ENCODE results near the gene ANO7. TPM values are rescaled to one million over a fixed set of nuclear protein-coding genes. Genes with fewer than 3 reads are reported as not detected.

The ANO7 gene
- total and polyA plus RNA-seq, 7 donors: 0.41 to 39.2 (median 3.9) TPM; not detected in 2

DNA sequence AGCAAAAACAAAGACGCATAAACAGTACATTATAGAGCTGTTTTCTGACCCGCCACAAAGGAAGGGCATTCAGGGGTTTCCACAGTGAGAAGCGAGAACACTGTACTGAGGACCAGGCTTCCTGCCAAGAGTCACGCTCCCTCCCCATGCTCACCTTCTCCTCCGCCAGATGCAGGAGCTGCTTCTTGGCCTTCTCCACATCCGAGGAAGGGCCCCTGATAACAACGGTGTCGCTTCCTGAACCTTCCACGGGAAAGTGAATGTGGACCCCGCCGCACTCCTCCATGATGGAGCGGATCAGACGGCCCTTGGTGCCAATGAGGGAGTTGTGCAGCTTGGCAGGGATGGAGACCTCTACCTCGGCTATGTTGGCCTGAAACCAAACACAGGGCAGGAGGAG lies 53.8 kb downstream of the ANO7 start:
- TF ChIP-seq, protein P1, sequence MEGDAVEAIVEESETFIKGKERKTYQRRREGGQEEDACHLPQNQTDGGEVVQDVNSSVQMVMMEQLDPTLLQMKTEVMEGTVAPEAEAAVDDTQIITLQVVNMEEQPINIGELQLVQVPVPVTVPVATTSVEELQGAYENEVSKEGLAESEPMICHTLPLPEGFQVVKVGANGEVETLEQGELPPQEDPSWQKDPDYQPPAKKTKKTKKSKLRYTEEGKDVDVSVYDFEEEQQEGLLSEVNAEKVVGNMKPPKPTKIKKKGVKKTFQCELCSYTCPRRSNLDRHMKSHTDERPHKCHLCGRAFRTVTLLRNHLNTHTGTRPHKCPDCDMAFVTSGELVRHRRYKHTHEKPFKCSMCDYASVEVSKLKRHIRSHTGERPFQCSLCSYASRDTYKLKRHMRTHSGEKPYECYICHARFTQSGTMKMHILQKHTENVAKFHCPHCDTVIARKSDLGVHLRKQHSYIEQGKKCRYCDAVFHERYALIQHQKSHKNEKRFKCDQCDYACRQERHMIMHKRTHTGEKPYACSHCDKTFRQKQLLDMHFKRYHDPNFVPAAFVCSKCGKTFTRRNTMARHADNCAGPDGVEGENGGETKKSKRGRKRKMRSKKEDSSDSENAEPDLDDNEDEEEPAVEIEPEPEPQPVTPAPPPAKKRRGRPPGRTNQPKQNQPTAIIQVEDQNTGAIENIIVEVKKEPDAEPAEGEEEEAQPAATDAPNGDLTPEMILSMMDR (IDR thresholded peaks at IDR 0.05): no peak
- no peak for TF ChIP-seq POLR2A (IDR thresholded peaks at IDR 0.05)
- no peak for TF ChIP-seq EP300 (IDR thresholded peaks at IDR 0.05)
- TF ChIP-seq POLR2AphosphoS5 (IDR thresholded peaks at IDR 0.05): no peak
- peaks cover 69 to 100% (median 83%) of the 10 kb centered on the region in 4 donors for H3K36me3 ChIP-seq
- H3K27ac ChIP-seq: no peak overlapping the region
- WGBS, 2 donors: 91 to 92% methylated on average over 14 of the region's 14 CpGs
- H3K9me3 ChIP-seq: no peaks in the 10 kb centered on the region
- DNase-seq: no peak
- H3K4me3 ChIP-seq: no peak overlapping the region
- H3K27me3 ChIP-seq: no peaks in the 10 kb centered on the region
- no peaks in the 10 kb centered on the region for H3K4me1 ChIP-seq
- intact Hi-C loops (cut with DNase I): no loop called here

DNA sequence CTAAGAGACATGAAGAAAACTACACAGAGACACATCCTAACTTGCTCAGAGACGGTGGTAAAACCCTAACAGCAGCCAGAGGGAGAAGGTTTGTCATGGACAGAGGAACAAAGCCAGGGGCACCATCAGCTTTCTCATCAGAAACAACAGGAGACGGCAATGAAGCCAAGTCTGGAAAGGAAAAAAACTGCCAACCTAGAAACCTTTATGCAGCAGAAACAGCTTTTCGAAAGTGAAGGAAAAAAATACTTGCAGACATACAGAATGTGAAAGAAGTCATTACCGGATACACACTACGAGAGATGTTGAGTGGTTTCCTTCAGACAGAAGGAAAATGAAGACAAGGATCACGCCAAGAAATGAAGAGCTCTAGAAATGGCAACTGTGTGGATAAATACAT lies 55.9 kb downstream of the ANO7 start:
- intact Hi-C loops (cut with DNase I): no loop called here
- Histone ChIP-seq H3K9me3 (no peaks in the 10 kb centered on the region), H3K4me3 (no peak overlapping the region), H3K4me1 (peaks cover 0 to 6% (median 0%) of the 10 kb centered on the region in 4 donors), H3K27ac (no peak overlapping the region), H3K36me3 (peaks cover 65 to 100% (median 83%) of the 10 kb centered on the region in 4 donors), H3K27me3 (no peaks in the 10 kb centered on the region)
- TF ChIP-seq, protein P1 (IDR thresholded peaks at IDR 0.05): no peak
- TF ChIP-seq EP300 (IDR thresholded peaks at IDR 0.05) (no peak), POLR2AphosphoS5 (IDR thresholded peaks at IDR 0.05) (no peak), POLR2A (IDR thresholded peaks at IDR 0.05) (no peak)
- WGBS, 2 donors: 97 to 98% methylated on average over 6 of the region's 6 CpGs
- no peak for DNase-seq

DNA sequence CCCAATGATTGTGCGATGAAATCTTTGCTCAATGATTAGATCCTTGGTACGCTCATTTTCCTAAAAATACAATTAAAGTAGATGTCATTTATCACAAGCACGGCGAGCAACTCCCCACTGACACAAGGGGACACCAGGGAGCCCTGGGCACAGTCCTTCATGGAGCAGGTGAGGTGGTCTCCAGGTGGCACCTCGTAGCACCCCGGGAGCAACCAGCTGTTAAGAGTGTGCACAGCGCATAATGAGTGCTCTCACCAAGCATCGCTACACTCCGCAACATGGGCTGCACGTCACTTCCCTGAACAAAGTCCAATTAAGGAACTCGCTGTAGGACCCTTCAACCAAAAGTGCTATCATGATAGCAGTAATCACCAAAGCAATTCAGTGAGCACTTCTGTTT lies 59.8 kb downstream of the ANO7 start:
- Histone ChIP-seq H3K9me3 (no peaks in the 10 kb centered on the region), H3K4me3 (no peak overlapping the region), H3K36me3 (peaks cover 72 to 100% (median 88%) of the 10 kb centered on the region in 4 donors), H3K27ac (no peak overlapping the region), H3K4me1 (peaks cover 0 to 9% (median 0%) of the 10 kb centered on the region in 4 donors), H3K27me3 (no peaks in the 10 kb centered on the region)
- no peak for DNase-seq
- WGBS, 2 donors: 96 to 98% methylated on average over 11 of the region's 11 CpGs
- intact Hi-C loops (cut with DNase I): no loop called here
- TF ChIP-seq EP300 (IDR thresholded peaks at IDR 0.05) (no peak), POLR2AphosphoS5 (IDR thresholded peaks at IDR 0.05) (no peak), POLR2A (IDR thresholded peaks at IDR 0.05) (no peak)
- TF ChIP-seq, protein P1 (IDR thresholded peaks at IDR 0.05): no peak

DNA sequence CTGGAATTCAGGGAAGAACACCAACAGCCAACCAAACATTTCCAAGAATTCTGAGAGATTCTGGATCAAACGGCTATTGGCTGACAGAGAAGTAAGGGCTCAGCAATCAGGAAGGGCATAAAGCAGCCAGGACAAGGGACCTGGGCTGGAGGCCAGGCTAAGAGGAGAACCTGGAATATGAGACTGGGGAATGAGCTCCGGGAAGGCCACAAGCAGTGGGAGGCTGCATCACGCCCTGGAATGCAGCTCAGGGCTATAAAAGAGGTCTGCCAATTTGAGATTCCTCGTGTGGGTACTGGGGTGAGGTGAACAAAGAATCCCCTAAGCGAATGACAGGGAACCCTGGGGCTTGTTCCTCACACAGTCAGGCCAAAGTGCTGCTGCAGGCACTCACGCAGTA lies 60.4 kb downstream of the ANO7 start:
- H3K27ac ChIP-seq: peak overlapping the region in 1 of 4 donors; percentile 14
- TF ChIP-seq EP300 (IDR thresholded peaks at IDR 0.05) (no peak), POLR2AphosphoS5 (IDR thresholded peaks at IDR 0.05) (no peak), POLR2A (IDR thresholded peaks at IDR 0.05) (no peak)
- TF ChIP-seq, protein P1 (IDR thresholded peaks at IDR 0.05): no peak
- intact Hi-C loops (cut with DNase I): no loop called here
- H3K9me3 ChIP-seq: no peaks in the 10 kb centered on the region
- no peak for DNase-seq
- peaks cover 0 to 9% (median 0%) of the 10 kb centered on the region in 4 donors for H3K4me1 ChIP-seq
- 81 to 86% methylated on average over 6 of the region's 6 CpGs for WGBS, 2 donors
- peaks cover 71 to 100% (median 90%) of the 10 kb centered on the region in 4 donors for H3K36me3 ChIP-seq
- no peaks in the 10 kb centered on the region for H3K27me3 ChIP-seq
- no peak overlapping the region for H3K4me3 ChIP-seq

DNA sequence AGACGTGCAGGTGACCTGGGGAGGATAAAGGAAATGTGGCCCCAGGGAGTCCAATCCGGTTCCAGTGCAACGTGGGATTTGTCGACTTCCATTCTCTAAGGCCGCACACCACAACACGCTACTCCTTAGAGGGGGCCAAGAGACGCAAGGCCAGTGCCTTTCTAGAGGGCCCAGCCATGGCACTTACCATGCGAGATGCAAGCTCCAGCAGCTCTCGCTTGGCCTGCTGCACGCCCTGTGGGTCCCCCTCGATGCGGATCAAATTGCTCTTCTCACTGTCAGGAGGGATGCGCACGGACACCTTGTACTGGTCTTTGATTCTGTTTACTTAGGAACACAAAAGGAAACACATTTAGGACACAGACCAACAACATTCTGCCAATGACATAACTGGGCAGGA lies 61.2 kb downstream of the ANO7 start:
- Histone ChIP-seq H3K4me3 (no peak overlapping the region), H3K27me3 (no peaks in the 10 kb centered on the region), H3K27ac (no peak overlapping the region), H3K4me1 (peaks cover 0 to 9% (median 0%) of the 10 kb centered on the region in 4 donors), H3K36me3 (peaks cover 77 to 100% (median 95%) of the 10 kb centered on the region in 4 donors), H3K9me3 (no peaks in the 10 kb centered on the region)
- 96% methylated on average over 14 of the region's 14 CpGs for WGBS, 2 donors
- intact Hi-C loops (cut with DNase I): no loop called here
- DNase-seq: no peak
- TF ChIP-seq EP300 (IDR thresholded peaks at IDR 0.05): no peak
- TF ChIP-seq, protein P1 (IDR thresholded peaks at IDR 0.05): no peak
- no peak for TF ChIP-seq POLR2AphosphoS5 (IDR thresholded peaks at IDR 0.05)
- no peak for TF ChIP-seq POLR2A (IDR thresholded peaks at IDR 0.05)

Data from sigmoid colon (tissue), 7 donors.